HFF-Myc (cell line): ENCODE data around the gene WNK2.

Source experiments
- DNase-seq: peaks from one replicate; pipeline ENCODE4 v3.0.0-alpha.2; 2011; ENCODE audit warnings: low read depth; ENCODE audit errors: extremely low read depth
- H3K4me3 ChIP-seq: replicated peaks from 2 replicates; pipeline ENCODE4 v1.5.1; 2011; ENCODE audit warnings: low read depth, mild to moderate bottlenecking, control low read depth, low read length
- TF ChIP-seq, protein P1 (sequence below): IDR thresholded peaks from 2 replicates; pipeline ENCODE4 v1.5.1; 2012; ENCODE audit warnings: mild to moderate bottlenecking, low read depth, low read length, control low read depth; ENCODE audit errors: missing control alignments

The WNK2 gene

DNA sequence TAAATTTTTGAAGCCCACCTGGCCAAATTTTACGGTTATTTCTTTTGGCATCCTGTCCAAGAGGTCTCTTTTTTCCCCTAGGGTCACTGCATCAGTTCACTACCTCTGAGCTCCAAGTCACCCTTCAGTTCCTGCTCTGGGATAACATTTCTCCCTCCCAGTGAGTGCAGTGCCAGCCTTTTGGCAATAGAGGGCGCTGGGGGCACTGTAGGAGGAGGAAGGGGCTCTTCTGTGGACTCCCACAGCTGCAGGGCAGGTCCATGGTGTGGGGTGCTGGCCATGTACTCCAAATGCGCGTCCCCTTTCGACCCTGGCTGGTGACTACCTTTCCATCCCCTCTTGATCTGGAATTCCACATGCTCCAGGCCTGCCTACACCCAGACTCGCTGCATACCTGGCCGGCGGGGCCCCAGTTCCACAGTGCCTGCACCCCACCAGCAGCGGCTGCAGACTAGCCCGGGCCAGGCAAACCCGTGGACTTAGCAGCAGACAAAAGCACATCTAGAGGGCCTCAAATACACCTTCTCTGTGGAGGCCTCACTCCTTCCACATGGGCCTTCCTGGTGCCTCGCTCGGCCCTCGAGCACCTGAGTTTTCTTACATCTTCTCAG lies 29.5 kb upstream of the WNK2 start:
- no peak for DNase-seq
- TF ChIP-seq, protein P1, sequence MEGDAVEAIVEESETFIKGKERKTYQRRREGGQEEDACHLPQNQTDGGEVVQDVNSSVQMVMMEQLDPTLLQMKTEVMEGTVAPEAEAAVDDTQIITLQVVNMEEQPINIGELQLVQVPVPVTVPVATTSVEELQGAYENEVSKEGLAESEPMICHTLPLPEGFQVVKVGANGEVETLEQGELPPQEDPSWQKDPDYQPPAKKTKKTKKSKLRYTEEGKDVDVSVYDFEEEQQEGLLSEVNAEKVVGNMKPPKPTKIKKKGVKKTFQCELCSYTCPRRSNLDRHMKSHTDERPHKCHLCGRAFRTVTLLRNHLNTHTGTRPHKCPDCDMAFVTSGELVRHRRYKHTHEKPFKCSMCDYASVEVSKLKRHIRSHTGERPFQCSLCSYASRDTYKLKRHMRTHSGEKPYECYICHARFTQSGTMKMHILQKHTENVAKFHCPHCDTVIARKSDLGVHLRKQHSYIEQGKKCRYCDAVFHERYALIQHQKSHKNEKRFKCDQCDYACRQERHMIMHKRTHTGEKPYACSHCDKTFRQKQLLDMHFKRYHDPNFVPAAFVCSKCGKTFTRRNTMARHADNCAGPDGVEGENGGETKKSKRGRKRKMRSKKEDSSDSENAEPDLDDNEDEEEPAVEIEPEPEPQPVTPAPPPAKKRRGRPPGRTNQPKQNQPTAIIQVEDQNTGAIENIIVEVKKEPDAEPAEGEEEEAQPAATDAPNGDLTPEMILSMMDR: peak; percentile 80
- no peak overlapping the region for H3K4me3 ChIP-seq

DNA sequence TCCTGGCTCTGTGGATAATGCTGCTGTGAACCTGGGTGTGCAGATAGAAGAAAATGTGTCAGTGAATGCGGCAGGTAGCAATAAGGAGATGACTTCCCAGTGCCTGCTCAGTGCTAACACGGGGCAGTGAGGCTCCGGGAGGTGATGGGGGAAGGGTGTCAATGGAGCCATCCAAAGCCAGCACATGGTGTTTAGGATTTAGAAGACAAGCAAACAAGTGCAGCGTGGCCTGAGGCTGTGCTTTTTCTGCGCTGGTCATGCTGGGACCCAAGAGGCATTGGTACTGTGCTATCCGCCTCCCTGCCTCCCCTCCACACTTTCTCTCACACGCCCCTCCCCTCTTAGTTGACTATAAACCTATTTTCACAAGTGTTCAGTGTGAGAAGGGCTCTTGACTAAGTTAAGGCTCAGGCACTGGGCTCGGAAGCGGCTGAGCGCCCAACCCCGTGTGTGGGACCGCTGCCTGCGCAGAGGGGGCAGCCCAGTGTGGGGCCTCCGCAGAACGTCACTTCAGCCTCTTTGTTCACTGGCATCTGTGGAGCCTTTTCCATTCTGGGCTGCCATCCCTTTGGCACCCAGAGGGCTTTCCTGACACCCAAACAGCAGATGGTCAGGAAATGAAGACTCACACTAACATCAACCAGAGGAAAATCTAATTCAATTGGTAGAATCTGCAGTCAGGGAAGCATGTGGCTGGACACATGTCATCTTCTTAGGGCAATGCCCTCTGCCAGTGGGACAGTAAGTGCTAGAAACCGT lies 28.0 kb upstream of the WNK2 start:
- H3K4me3 ChIP-seq: no peak overlapping the region
- DNase-seq: no peak
- TF ChIP-seq, protein P1: no peak

DNA sequence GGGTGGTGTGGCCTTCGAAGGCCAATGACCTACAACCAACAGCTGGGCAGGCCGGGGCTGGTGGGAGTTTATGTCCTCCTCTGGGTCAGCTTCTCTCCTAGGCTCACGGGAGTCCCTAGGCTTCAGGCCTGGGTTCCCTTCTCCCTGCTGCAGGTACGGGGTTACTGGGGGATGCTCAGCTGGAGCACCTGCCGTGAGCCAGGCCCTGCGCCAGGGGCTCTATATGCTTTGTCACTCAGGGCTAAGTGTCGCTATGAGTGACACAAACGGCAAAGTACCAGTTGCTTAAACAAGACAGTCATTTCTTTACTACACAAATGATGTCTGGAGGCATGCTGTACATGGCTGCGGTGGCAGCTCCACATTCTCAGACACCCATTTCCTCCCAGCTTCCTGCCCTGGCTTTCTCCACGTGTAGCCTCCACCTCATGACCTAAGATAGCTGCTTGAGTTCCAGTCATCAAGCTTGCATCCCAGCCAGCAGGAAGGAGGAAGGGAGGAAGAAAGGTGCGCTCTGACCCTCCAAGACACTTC lies 27.4 kb upstream of the WNK2 start:
- TF ChIP-seq, protein P1: no peak
- H3K4me3 ChIP-seq: no peak overlapping the region
- no peak for DNase-seq

DNA sequence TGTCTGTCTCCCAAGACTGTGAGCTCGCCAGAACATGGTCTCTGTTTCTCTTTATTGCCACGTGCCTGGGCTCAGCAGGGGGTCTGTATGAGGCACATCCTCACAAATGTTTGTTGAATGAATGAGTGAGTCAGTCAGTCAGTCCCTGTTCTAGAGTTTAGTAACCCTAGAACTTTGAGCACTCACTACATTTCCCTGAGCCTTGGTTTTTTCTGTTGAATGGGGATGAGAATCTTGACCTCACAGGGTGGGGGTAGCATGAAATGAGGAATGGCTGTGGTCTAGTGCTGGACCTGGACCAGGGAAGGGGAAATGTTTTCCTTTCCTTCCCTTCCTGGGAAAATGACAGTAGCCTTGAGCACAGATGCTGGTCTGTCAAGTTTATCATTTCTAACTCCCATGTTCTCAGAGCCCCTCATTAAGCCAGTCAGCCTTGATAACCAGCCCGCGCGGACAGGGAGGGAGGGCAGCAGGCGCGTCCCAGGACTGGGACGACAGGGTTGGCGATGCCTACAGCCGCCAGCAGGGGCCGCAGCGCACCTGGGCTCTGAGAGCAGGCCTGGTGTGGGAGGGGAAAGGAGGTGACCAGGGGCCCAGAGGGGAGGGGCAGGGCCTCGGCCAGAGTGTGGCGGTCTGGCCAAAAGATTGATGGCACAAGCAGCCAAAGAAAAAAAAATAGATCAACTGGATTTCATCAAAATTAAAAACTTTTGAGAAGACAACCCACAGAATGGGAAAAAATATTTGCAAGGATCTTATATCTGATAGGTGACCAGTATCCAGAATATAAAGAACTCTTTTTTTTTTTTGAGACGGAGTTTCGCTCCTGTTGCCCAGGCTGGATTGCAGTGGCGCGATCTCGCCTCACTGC lies 24.1 kb upstream of the WNK2 start:
- DNase-seq: peak; percentile 22
- TF ChIP-seq, protein P1: peak; percentile 99
- no peak overlapping the region for H3K4me3 ChIP-seq

DNA sequence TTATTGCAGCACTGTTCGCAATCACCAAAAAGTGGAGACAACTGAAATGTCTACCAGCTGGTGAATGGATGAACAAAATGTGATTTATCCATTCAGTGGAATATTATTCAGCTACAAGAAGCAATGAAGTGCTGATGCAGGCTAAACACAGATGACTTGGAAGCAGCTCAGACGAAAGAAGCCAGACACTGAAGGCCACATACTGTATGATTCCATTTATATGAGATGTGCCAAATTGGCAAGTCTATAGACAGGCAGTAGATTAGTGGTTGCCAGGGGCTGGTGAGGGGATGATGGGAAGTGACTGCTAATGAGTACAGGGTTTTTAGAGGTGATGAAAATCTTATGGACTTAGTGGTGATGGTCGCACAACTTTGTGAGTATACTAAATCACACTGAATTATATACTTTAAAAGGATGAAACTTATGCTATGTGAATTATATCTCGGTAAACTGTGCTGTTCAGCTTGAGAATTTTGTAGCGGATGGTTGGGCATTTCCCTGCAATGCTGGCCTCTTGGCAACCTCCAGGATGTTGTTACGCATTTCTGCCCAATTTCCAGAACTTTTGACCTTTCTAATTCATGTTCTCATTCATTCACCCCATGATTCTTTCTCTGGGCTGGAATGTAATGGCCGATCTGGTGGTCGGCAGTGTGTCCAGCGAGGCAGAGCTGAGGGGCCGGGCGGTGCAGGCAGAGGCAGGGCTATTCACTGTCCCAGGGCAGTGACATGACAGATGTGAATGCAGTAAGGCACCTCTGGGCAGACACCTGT lies 22.0 kb upstream of the WNK2 start:
- H3K4me3 ChIP-seq: no peak overlapping the region
- no peak for DNase-seq
- TF ChIP-seq, protein P1: no peak

DNA sequence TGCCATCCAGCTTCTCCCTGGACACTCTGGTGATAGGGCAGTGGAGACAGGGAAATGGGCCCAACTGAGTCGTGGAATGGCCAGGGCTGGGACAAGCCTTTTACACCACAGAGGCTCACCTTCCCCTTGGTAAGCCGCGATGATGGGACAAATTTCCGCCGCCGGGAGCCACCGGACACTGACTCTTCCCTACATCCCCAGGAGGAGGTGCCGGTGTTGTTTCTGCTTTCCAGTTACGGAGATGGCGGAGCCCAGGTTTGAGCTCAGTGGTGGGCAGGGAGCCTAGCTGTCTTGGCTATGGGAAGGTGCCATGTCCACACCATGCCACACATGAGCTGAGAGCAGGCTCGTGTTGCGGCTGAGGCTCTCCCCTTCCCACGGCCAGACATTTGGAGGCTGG lies 19.9 kb upstream of the WNK2 start:
- no peak overlapping the region for H3K4me3 ChIP-seq
- TF ChIP-seq, protein P1: no peak
- DNase-seq: no peak
